Omental fat pad (tissue), 4 donors: ENCODE data around the gene TTN. TPM values are rescaled to one million over a fixed set of nuclear protein-coding genes. Genes with fewer than 3 reads are reported as not detected.

Source experiments
- ATAC-seq: fragments of 150-250 bp; one replicate; pipeline ENCODE4 v1.9.1; 2016; ENCODE audit warnings: mild to moderate bottlenecking, moderate library complexity; ENCODE audit not compliant: low FRiP score
- DNase-seq: peaks from one replicate; pipeline ENCODE4 v3.0.0-alpha.2; 2019; ENCODE audit warnings: low spot score
- CTCF ChIP-seq, 3 donors: fragments of 450-650 bp; IDR thresholded peaks; one replicate each; pipeline ENCODE4 v1.5.1; 2016 to 2017; ENCODE audit warnings: antibody characterized with exemption in 3 of 3, mild to moderate bottlenecking in 3 of 3, moderate library complexity in 2 of 3
- total RNA-seq, 4 donors: library from RNA; depleted of rRNA; stranded (reverse); fragments of >200 nt; gene quantifications; one replicate each; pipeline ENCODE4 v1.1.0, GENCODE V29; 2016

The TTN gene
- total RNA-seq, 4 donors from 2014 or later: 13.2 to 37.7 (median 22.7) TPM

- TF ChIP-seq CTCF (IDR thresholded peaks at IDR 0.05): no peak
- ATAC-seq (no peak), DNase-seq (no peak)
Observed at GRCh38 chr2:178584666-178585065, 222.6 kb downstream of the TTN start.

- ATAC-seq (no peak), DNase-seq (no peak)
- TF ChIP-seq CTCF (IDR thresholded peaks at IDR 0.05): no peak
Observed at GRCh38 chr2:178579006-178579405, 228.2 kb downstream of the TTN start.

- TF ChIP-seq CTCF (IDR thresholded peaks at IDR 0.05): no peak
- no peak for ATAC-seq
- DNase-seq: no peak
Observed at GRCh38 chr2:178574789-178575188, 232.4 kb downstream of the TTN start.

- no peak for DNase-seq
- TF ChIP-seq CTCF (IDR thresholded peaks at IDR 0.05): no peak
- ATAC-seq: no peak
Observed at GRCh38 chr2:178568227-178568626, 239.0 kb downstream of the TTN start.

GRCh38 chr2:178553047-178553446 lies 254.2 kb downstream of the TTN start:
- ATAC-seq (no peak), DNase-seq (no peak)
- TF ChIP-seq CTCF (IDR thresholded peaks at IDR 0.05): no peak

- no peak for ATAC-seq
- no peak for DNase-seq
- no peak for TF ChIP-seq CTCF (IDR thresholded peaks at IDR 0.05)
Observed at GRCh38 chr2:178550352-178550751, 256.9 kb downstream of the TTN start.

GRCh38 chr2:178542569-178542968 lies 264.7 kb downstream of the TTN start:
- ATAC-seq: no peak
- DNase-seq: no peak
- no peak for TF ChIP-seq CTCF (IDR thresholded peaks at IDR 0.05)
